C4-2B (cell line): ENCODE data around the gene FCAR.

Experiments
- ZFX ChIP-seq: fragments of 450-650 bp; IDR thresholded peaks from 2 replicates; pipeline ENCODE4 v1.6.1; 2017
- TF ChIP-seq, protein P1 (sequence below): fragments of 450-650 bp; conservative IDR thresholded peaks from 2 replicates; pipeline ENCODE4 v1.5.1; 2017; ENCODE audit warnings: mild to moderate bottlenecking

DNA sequence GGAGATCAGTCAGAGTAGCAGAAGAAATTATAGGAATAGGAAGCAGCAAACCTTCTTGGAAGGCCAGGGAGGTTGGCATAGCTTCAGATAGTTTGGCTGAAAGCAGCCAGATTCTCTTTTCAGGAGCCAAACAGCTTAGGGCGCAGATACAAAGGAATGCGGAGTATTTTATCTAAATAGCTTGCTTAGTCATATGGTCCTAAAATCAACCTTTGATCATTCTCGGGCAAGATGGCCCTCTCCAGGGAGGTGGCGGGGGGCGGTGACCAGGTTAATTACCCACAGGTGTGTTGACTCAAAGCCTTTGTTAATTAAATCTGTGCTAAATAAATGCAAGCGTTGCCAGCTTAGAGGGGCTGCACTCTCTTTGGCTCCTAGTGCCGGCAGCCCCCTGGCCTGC, 19.4 kb downstream of the FCAR start:
- TF ChIP-seq, protein P1, sequence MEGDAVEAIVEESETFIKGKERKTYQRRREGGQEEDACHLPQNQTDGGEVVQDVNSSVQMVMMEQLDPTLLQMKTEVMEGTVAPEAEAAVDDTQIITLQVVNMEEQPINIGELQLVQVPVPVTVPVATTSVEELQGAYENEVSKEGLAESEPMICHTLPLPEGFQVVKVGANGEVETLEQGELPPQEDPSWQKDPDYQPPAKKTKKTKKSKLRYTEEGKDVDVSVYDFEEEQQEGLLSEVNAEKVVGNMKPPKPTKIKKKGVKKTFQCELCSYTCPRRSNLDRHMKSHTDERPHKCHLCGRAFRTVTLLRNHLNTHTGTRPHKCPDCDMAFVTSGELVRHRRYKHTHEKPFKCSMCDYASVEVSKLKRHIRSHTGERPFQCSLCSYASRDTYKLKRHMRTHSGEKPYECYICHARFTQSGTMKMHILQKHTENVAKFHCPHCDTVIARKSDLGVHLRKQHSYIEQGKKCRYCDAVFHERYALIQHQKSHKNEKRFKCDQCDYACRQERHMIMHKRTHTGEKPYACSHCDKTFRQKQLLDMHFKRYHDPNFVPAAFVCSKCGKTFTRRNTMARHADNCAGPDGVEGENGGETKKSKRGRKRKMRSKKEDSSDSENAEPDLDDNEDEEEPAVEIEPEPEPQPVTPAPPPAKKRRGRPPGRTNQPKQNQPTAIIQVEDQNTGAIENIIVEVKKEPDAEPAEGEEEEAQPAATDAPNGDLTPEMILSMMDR, result no peak
- no peak for TF ChIP-seq ZFX
